PC-9 (cell line): ENCODE measurements around the gene EYA2. TPM values are rescaled to one million over a fixed set of nuclear protein-coding genes. Genes with fewer than 3 reads are reported as not detected.
"Not testable (repeated sequence)": the region's sequence is repeated elsewhere in the genome, so short reads cannot be mapped to it uniquely, and the experiment has no call there.

Experiments
- BruUV-seq: library from RNA; stranded (reverse); fragments of 400-500 nt; replicated peaks from 2 replicates; lab custom pipeline; 2021; lab: Mats Ljungman, UMichigan
- CTCF ChIA-PET: fragments of 300-600 bp; sonication (Branson Sonifier 250); formaldehyde crosslinking; loops from one replicate; lab custom pipeline; 2022; ENCODE audit warnings: antibody characterized with exemption; lab: Charles Lee
- POLR2A ChIA-PET: fragments of 300-600 bp; sonication (Branson Sonifier 250); formaldehyde crosslinking; loops from one replicate; lab custom pipeline; 2022; ENCODE audit warnings: antibody characterized with exemption; ENCODE audit not compliant: unreplicated experiment; lab: Charles Lee
- DNase-seq, 2 experiments: peaks; one replicate each; pipeline versions ENCODE4 v3.0.0 to v3.0.0-alpha.2; 2015 to 2022; ENCODE audit warnings: mixed read lengths in 1 of 2
- H2AFZ ChIP-seq: fragments of 200-600 bp; sonication (generic); 2 replicates; pipeline ENCODE4 v1.8.1; 2017; ENCODE audit warnings: antibody characterized with exemption
- H3F3A ChIP-seq: fragments of 200-600 bp; sonication (generic); 2 replicates; pipeline ENCODE4 v1.8.1; 2017; ENCODE audit warnings: antibody characterized with exemption, mild to moderate bottlenecking, low read depth; ENCODE audit not compliant: insufficient read depth
- H3K27ac ChIP-seq: fragments of 200-600 bp; sonication (generic); 2 replicates; pipeline ENCODE4 v1.6.1; 2016; ENCODE audit warnings: mixed run types
- H3K27me3 ChIP-seq: fragments of 200-600 bp; sonication (generic); 2 replicates; pipeline ENCODE4 v1.6.1; 2016; ENCODE audit warnings: low read depth, mixed run types; ENCODE audit not compliant: insufficient read depth
- H3K36me3 ChIP-seq: fragments of 200-600 bp; sonication (generic); 2 replicates; pipeline ENCODE4 v1.6.1; 2016; ENCODE audit warnings: low read depth, mixed run types
- H3K4me1 ChIP-seq: fragments of 200-600 bp; sonication (generic); replicated peaks from 2 replicates; pipeline ENCODE4 v1.6.1; 2016; ENCODE audit warnings: mixed run types; ENCODE audit not compliant: insufficient read depth
- H3K4me2 ChIP-seq: fragments of 200-600 bp; sonication (generic); 2 replicates; pipeline ENCODE4 v1.6.1; 2017; ENCODE audit warnings: mixed run types
- H3K4me3 ChIP-seq: fragments of 200-600 bp; sonication (generic); 2 replicates; pipeline ENCODE4 v1.6.1; 2016; ENCODE audit warnings: mixed run types
- H3K79me2 ChIP-seq: fragments of 200-600 bp; sonication (generic); 2 replicates; pipeline ENCODE4 v1.6.1; 2017; ENCODE audit warnings: low read depth, mixed run types
- H3K9me2 ChIP-seq: fragments of 200-600 bp; sonication (generic); 2 replicates; pipeline ENCODE4 v1.8.1; 2017; ENCODE audit warnings: mild to moderate bottlenecking; ENCODE audit not compliant: insufficient read depth
- H3K9me3 ChIP-seq: fragments of 200-600 bp; sonication (generic); 2 replicates; pipeline ENCODE4 v1.8.1; 2016; ENCODE audit warnings: low read depth; ENCODE audit not compliant: insufficient read depth
- H4K20me1 ChIP-seq: fragments of 200-600 bp; sonication (generic); 2 replicates; pipeline ENCODE4 v1.8.1; 2017; ENCODE audit not compliant: insufficient read depth
- CTCF ChIP-seq: fragments of 200-600 bp; sonication (generic); conservative IDR thresholded peaks from 2 replicates; pipeline ENCODE4 v1.6.1; 2017; ENCODE audit warnings: mixed run types, antibody characterized with exemption, mild to moderate bottlenecking, moderate library complexity
- EZH2 ChIP-seq: fragments of 200-600 bp; sonication (generic); IDR thresholded peaks from 2 replicates; pipeline ENCODE4 v1.8.0; 2017; ENCODE audit warnings: antibody characterized with exemption, low read depth
- intact Hi-C: fragments of 100-400 bp; cut with micrococcal nuclease; formaldehyde crosslinking; loops from one replicate; pipeline ENCODE4 v1.10.0; 2022; ENCODE audit not compliant: unreplicated experiment
- total RNA-seq: library from RNA; stranded (reverse); gene quantifications from 2 replicates; pipeline ENCODE4 v1.2.3, GENCODE V29; 2021

EYA2 gene
- total RNA-seq, 1 experiment from 2014 or later: not detected

GRCh38 chr20:46960536-46960935 lies 65.9 kb downstream of the EYA2 start:
- peaks cover 36% of the 10 kb centered on the region; the same call in 1 of the 2 replicates for H3F3A ChIP-seq
- BruUV-seq: no TSS peak
- ChIA-PET CTCF (no interaction called here), POLR2A (no interaction called here)
- DNase-seq: no peak
- H3K4me3 ChIP-seq: no peak overlapping the region
- H3K9me3 ChIP-seq: peaks cover 13% of the 10 kb centered on the region; the same call in 1 of the 2 replicates
- H3K9me2 ChIP-seq: no peaks in the 10 kb centered on the region
- H3K4me1 ChIP-seq: peaks cover 50% of the 10 kb centered on the region
- no peaks in the 10 kb centered on the region for H3K27me3 ChIP-seq
- TF ChIP-seq EZH2 (no peak), CTCF (no peak)
- intact Hi-C loops: no loop called here
- H3K27ac ChIP-seq: no peak overlapping the region
- H4K20me1 ChIP-seq: no peaks in the 10 kb centered on the region
- H3K79me2 ChIP-seq: no peaks in the 10 kb centered on the region
- no peaks in the 10 kb centered on the region for H3K36me3 ChIP-seq
- H3K4me2 ChIP-seq: no peak overlapping the region
- H2AFZ ChIP-seq: no peak overlapping the region

- H3K9me3 ChIP-seq, H3K27me3 ChIP-seq, H3K4me2 ChIP-seq, DNase-seq, H3K9me2 ChIP-seq, POLR2A ChIA-PET, H3K79me2 ChIP-seq, H2AFZ ChIP-seq, BruUV-seq, H3K36me3 ChIP-seq, H3K4me3 ChIP-seq, H3K27ac ChIP-seq, H4K20me1 ChIP-seq, intact Hi-C loops, CTCF ChIA-PET: not testable (repeated sequence)
- H3F3A ChIP-seq: peaks cover 36% of the 10 kb centered on the region; the same call in 1 of the 2 replicates
- H3K4me1 ChIP-seq: peaks cover 43% of the 10 kb centered on the region
These were observed 67.3 kb downstream of the EYA2 start for GRCh38 chr20:46961968-46962367.

- CTCF ChIA-PET: no interaction called here
- POLR2A ChIA-PET: no interaction called here
- DNase-seq: no peak
- Histone ChIP-seq H3K79me2 (no peaks in the 10 kb centered on the region), H2AFZ (no peak overlapping the region), H3K27me3 (no peaks in the 10 kb centered on the region), H3F3A (peaks cover 36% of the 10 kb centered on the region; the same call in 1 of the 2 replicates), H3K4me3 (no peak overlapping the region), H3K4me2 (peak overlapping the region; percentile 42), H3K4me1 (peaks cover 43% of the 10 kb centered on the region), H3K27ac (peak overlapping the region; percentile 74), H3K9me3 (no peaks in the 10 kb centered on the region), H3K36me3 (no peaks in the 10 kb centered on the region), H4K20me1 (no peaks in the 10 kb centered on the region), H3K9me2 (no peaks in the 10 kb centered on the region)
- TF ChIP-seq EZH2 (no peak), CTCF (no peak)
- intact Hi-C loops: no loop called here
- no TSS peak for BruUV-seq
These were observed 68.0 kb downstream of the EYA2 start for GRCh38 chr20:46962452-46963195.
